MG63 (cell line): ENCODE measurements around the gene CLNK. TPM values are rescaled to one million over a fixed set of nuclear protein-coding genes. Genes with fewer than 3 reads are reported as not detected.

Experiments
- DNase-seq: peaks from one replicate; pipeline ENCODE4 v3.0.0-alpha.2; 2020
- H3K27me3 ChIP-seq: fragments of 250-450 bp; sonication (Bioruptor Pico); 2 replicates; pipeline ENCODE4 v1.5.1; 2020; ENCODE audit warnings: mild to moderate bottlenecking, moderate library complexity
- H3K36me3 ChIP-seq: fragments of 250-450 bp; sonication (Bioruptor Pico); 2 replicates; pipeline ENCODE4 v1.5.1; 2020; ENCODE audit warnings: mild to moderate bottlenecking, moderate library complexity
- H3K4me3 ChIP-seq: fragments of 250-450 bp; sonication (Bioruptor Pico); 2 replicates; pipeline ENCODE4 v1.5.1; 2020; ENCODE audit warnings: mild to moderate bottlenecking, moderate library complexity
- H3K9me3 ChIP-seq: fragments of 250-450 bp; sonication (Bioruptor Pico); 2 replicates; pipeline ENCODE4 v1.5.1; 2020; ENCODE audit warnings: mild to moderate bottlenecking, moderate library complexity
- total RNA-seq: library from RNA; depleted of rRNA; stranded (reverse); fragments of >200 nt; shearing (Covaris generic); gene quantifications from 2 replicates; pipeline ENCODE4 v1.2.3, GENCODE V29; 2014; ENCODE audit warnings: low replicate concordance; rRNA removed

Gene CLNK
- total RNA-seq, 1 experiment from 2014 or later: not detected

- Histone ChIP-seq H3K27me3 (no peaks in the 10 kb centered on the region), H3K36me3 (peaks cover 18% of the 10 kb centered on the region), H3K9me3 (no peaks in the 10 kb centered on the region), H3K4me3 (no peak overlapping the region)
- DNase-seq: no peak
Measured at GRCh38 chr4:10454121-10454520, 230.4 kb downstream of the CLNK start.

GRCh38 chr4:10448991-10449390 lies 235.6 kb downstream of the CLNK start:
- no peak for DNase-seq
- peaks cover 34% of the 10 kb centered on the region for H3K36me3 ChIP-seq
- no peak overlapping the region for H3K4me3 ChIP-seq
- H3K9me3 ChIP-seq: no peaks in the 10 kb centered on the region
- H3K27me3 ChIP-seq: no peaks in the 10 kb centered on the region

- H3K27me3 ChIP-seq: no peaks in the 10 kb centered on the region
- no peaks in the 10 kb centered on the region for H3K9me3 ChIP-seq
- no peak overlapping the region for H3K4me3 ChIP-seq
- H3K36me3 ChIP-seq: peaks cover 26% of the 10 kb centered on the region
- DNase-seq: no peak
Measured at GRCh38 chr4:10442976-10443375, 241.6 kb downstream of the CLNK start.

GRCh38 chr4:10441512-10441911 lies 243.1 kb downstream of the CLNK start:
- Histone ChIP-seq H3K9me3 (no peaks in the 10 kb centered on the region), H3K36me3 (peaks cover 26% of the 10 kb centered on the region), H3K4me3 (no peak overlapping the region), H3K27me3 (no peaks in the 10 kb centered on the region)
- no peak for DNase-seq

GRCh38 chr4:10438924-10439323 lies 245.6 kb downstream of the CLNK start:
- Histone ChIP-seq H3K9me3 (no peaks in the 10 kb centered on the region), H3K27me3 (no peaks in the 10 kb centered on the region), H3K4me3 (no peak overlapping the region), H3K36me3 (peaks cover 3% of the 10 kb centered on the region; the same call in 1 of the 2 replicates)
- no peak for DNase-seq

GRCh38 chr4:10437735-10438134 lies 246.8 kb downstream of the CLNK start:
- Histone ChIP-seq H3K36me3 (no peaks in the 10 kb centered on the region), H3K27me3 (no peaks in the 10 kb centered on the region), H3K4me3 (no peak overlapping the region), H3K9me3 (no peaks in the 10 kb centered on the region)
- no peak for DNase-seq

Other genes starting within 250 kb of the CLNK start
- 10.9 and 11.8 TPM in 2 replicates for gene ZNF518B, start 227.3 kb downstream of the CLNK start, total RNA-seq